B cell (primary cell): ENCODE measurements around the gene FAM180B. TPM values are rescaled to one million over a fixed set of nuclear protein-coding genes. Genes with fewer than 3 reads are reported as not detected.
"Not testable (repeated sequence)": the region's sequence is repeated elsewhere in the genome, so short reads cannot be mapped to it uniquely, and the experiment has no call there.

Source experiments
- ATAC-seq: fragments of 200-7000 bp; cut with Tn5 transposase; one replicate; pipeline ENCODE4 v1.10.0; 2021; ENCODE audit warnings: low read depth, mild to moderate bottlenecking, moderate number of reproducible peaks, moderate library complexity
- CTCF ChIA-PET: fragments of 350-600 bp; sonication (Branson Sonifier 250); formaldehyde crosslinking; loops from one replicate; lab custom pipeline; 2021; ENCODE audit warnings: antibody characterized with exemption, inconsistent platforms; lab: Charles Lee
- POLR2A ChIA-PET: fragments of 350-600 bp; sonication (Branson Sonifier 250); formaldehyde crosslinking; loops from one replicate; lab custom pipeline; 2021; ENCODE audit warnings: antibody characterized with exemption; lab: Charles Lee
- DNase-seq: peaks from one replicate; pipeline ENCODE4 v3.0.0; 2013
- H2AFZ ChIP-seq: 2 replicates; pipeline ENCODE4 v1.6.1; 2012; ENCODE audit warnings: mild to moderate bottlenecking, low read depth, low read length; ENCODE audit not compliant: insufficient read depth, poor library complexity, severe bottlenecking
- H3K27ac ChIP-seq, 2 donors: 1 replicate in 1 of 2; 2 replicates in 1 of 2; pipeline ENCODE4 v1.5.1; 2012 to 2013; ENCODE audit warnings: low read length in 2 of 2, mild to moderate bottlenecking in 2 of 2, moderate library complexity in 1 of 2
- H3K27me3 ChIP-seq, 4 experiments: fragments of 200-600 bp in 1 of 4; sonication (generic) in 1 of 4; replicated peaks in 1 of 4; 1 replicate in 2 of 4; 2 replicates in 2 of 4; pipeline versions ENCODE4 v1.6.1 to v1.7.0; 2013 to 2016; ENCODE audit warnings: low read length in 3 of 4, mild to moderate bottlenecking in 2 of 4, mixed read lengths in 1 of 4, moderate library complexity in 1 of 4; ENCODE audit not compliant: insufficient read depth in 4 of 4, control insufficient read depth in 3 of 4; ENCODE audit errors: control extremely low read depth in 1 of 4
- H3K36me3 ChIP-seq, 2 experiments: replicated peaks in 1 of 2; 1 replicate in 1 of 2; 2 replicates in 1 of 2; pipeline versions ENCODE4 v1.6.1 to v1.7.1; 2013; ENCODE audit warnings: low read length in 1 of 2; ENCODE audit not compliant: insufficient read depth in 2 of 2, control insufficient read depth in 1 of 2; ENCODE audit errors: control extremely low read depth in 1 of 2, extremely low read depth in 1 of 2
- H3K4me1 ChIP-seq, 2 donors: fragments of 200-600 bp in 1 of 2; sonication (generic) in 1 of 2; 1 replicate in 1 of 2; 2 replicates in 1 of 2; pipeline versions ENCODE4 v1.5.1 to v1.6.1; 2013 to 2017; ENCODE audit warnings: low read length in 2 of 2; ENCODE audit not compliant: control insufficient read depth in 2 of 2, insufficient read depth in 2 of 2
- H3K4me2 ChIP-seq: replicated peaks from 2 replicates; pipeline ENCODE3; 2012; ENCODE audit warnings: mild to moderate bottlenecking, low read depth, low read length; ENCODE audit not compliant: poor library complexity, severe bottlenecking
- H3K4me3 ChIP-seq, 5 experiments: fragments of 200-600 bp in 1 of 5; sonication (generic) in 1 of 5; 1 replicate in 3 of 5; 2 replicates in 2 of 5; pipeline versions ENCODE4 v1.5.1 to v1.7.0; 2011 to 2016; ENCODE audit warnings: low read length in 4 of 5, mild to moderate bottlenecking in 4 of 5, low read depth in 2 of 5, control low read depth in 1 of 5, moderate library complexity in 1 of 5; ENCODE audit not compliant: insufficient read depth in 1 of 5; ENCODE audit errors: control extremely low read depth in 1 of 5, extremely low read depth in 1 of 5
- H3K79me2 ChIP-seq: fragments of 200-600 bp; sonication (generic); one replicate; pipeline ENCODE4 v1.6.0; 2016; ENCODE audit warnings: low read length; ENCODE audit not compliant: control insufficient read depth, insufficient read depth
- H3K9ac ChIP-seq: fragments of 200-600 bp; sonication (generic); 2 replicates; pipeline ENCODE4 v1.6.1; 2017; ENCODE audit warnings: mild to moderate bottlenecking, low read length, moderate library complexity
- H3K9me3 ChIP-seq, 3 donors: one replicate each; pipeline versions ENCODE4 v1.6.1 to v1.7.1; 2013; ENCODE audit warnings: low read length in 2 of 3; ENCODE audit not compliant: control insufficient read depth in 2 of 3, insufficient read depth in 1 of 3; ENCODE audit errors: control extremely low read depth in 1 of 3
- H4K20me1 ChIP-seq: 2 replicates; pipeline ENCODE4 v1.6.0; 2012; ENCODE audit warnings: mild to moderate bottlenecking, low read length; ENCODE audit not compliant: insufficient read depth, control insufficient read depth, poor library complexity, severe bottlenecking
- H3K27ac Mint-ChIP-seq: one replicate; pipeline ENCODE4 v1.8.0; 2021; ENCODE audit warnings: mixed read lengths
- H3K27me3 Mint-ChIP-seq: one replicate; pipeline ENCODE4 v1.8.0; 2021; ENCODE audit warnings: mixed read lengths
- H3K4me1 Mint-ChIP-seq: one replicate; pipeline ENCODE4 v1.8.0; 2021; ENCODE audit warnings: mixed read lengths
- H3K4me3 Mint-ChIP-seq: one replicate; pipeline ENCODE4 v1.8.0; 2021; ENCODE audit warnings: mixed read lengths
- H3K9me3 Mint-ChIP-seq: one replicate; pipeline ENCODE4 v1.8.0; 2022; ENCODE audit warnings: mixed read lengths; ENCODE audit not compliant: insufficient read depth
- CTCF ChIP-seq: fragments of 200-600 bp; IDR thresholded peaks from one replicate; pipeline ENCODE4 v1.8.0; 2022; ENCODE audit warnings: antibody characterized with exemption, mild to moderate bottlenecking
- EZH2 ChIP-seq: IDR thresholded peaks from 2 replicates; pipeline ENCODE4 v1.6.1; 2012; ENCODE audit warnings: borderline replicate concordance, low read depth, mild to moderate bottlenecking, moderate library complexity, low read length; ENCODE audit not compliant: insufficient read depth, poor library complexity, severe bottlenecking
- WGBS: methylation state at CpG from one replicate; pipeline ENCODE4 v1.1.5; 2013; ENCODE audit warnings: missing lambda C conversion rate; ENCODE audit not compliant: insufficient coverage; 5-methylcytosine and 5-hydroxymethylcytosine counted together
- intact Hi-C: fragments of 100-400 bp; cut with micrococcal nuclease; formaldehyde crosslinking; loops from one replicate; pipeline ENCODE4 v1.10.0; 2022
- polyA plus RNA-seq: library from polyadenylated mRNA; depleted of rRNA; stranded (reverse); fragments of >200 nt; gene quantifications from 2 replicates; pipeline ENCODE4 v1.2.3, GENCODE V29; 2012
- total RNA-seq, 2 donors: library from RNA; stranded (reverse); fragments of 120-200 nt in 1 of 2; gene quantifications; 1 replicate in 1 of 2; 2 replicates in 1 of 2; pipeline versions ENCODE4 v1.2.3 to v1.2.4, GENCODE V29; 2013 to 2022

Gene FAM180B
- total and polyA plus RNA-seq, 2 donors (not counting 1 experiment from before 2014, with no cell fraction given): 0.06 to 0.20 TPM

- not testable (repeated sequence) for H3K27me3 Mint-ChIP-seq, H3K4me3 ChIP-seq, H2AFZ ChIP-seq, H3K27me3 ChIP-seq, H3K9me3 ChIP-seq, DNase-seq, ATAC-seq, H3K9me3 Mint-ChIP-seq, H3K36me3 ChIP-seq, H3K27ac ChIP-seq, H3K9ac ChIP-seq, H4K20me1 ChIP-seq
- Mint-ChIP-seq H3K4me1 (peaks cover 20% of the 10 kb centered on the region), H3K4me3 (peak overlapping the region; percentile 83), H3K27ac (peak overlapping the region; percentile 37)
- WGBS: 93% methylated on average over 6 of the region's 10 CpGs
- Histone ChIP-seq H3K4me2 (peak overlapping the region; percentile 99), H3K79me2 (peaks cover 55% of the 10 kb centered on the region), H3K4me1 (peaks cover 8 to 17% of the 10 kb centered on the region in 2 donors)
- intact Hi-C loops: loop anchor here (2.0 kb wide), 1 partner anchor 14 kb away; the partner anchor contains the start of genes KBTBD4 and NDUFS3
- ChIA-PET CTCF (interaction anchor here (0.5 to 2.5 kb wide), 2 partner anchors 11 to 490 kb away, joined by 3 to 19 read pairs; partner anchors contain the start of gene CELF1), POLR2A (interaction anchor here (0.6 to 1.2 kb wide), 2 partner anchors 11 to 137 kb away, joined by 3 to 4 read pairs; partner anchors contain the start of gene CELF1)
These were observed 22.1 kb upstream of the FAM180B start for GRCh38 chr11:47564366-47564765.

- H3K27me3 Mint-ChIP-seq: no peaks in the 10 kb centered on the region
- DNase-seq (no peak), ATAC-seq (peak; percentile 7)
- POLR2A ChIA-PET: interaction anchor here (0.5 to 1.9 kb wide), 4 partner anchors 12 to 137 kb away, joined by 3 to 18 read pairs (median 4); partner anchors contain the start of genes CELF1, KBTBD4 and NDUFS3
- peak overlapping the region; percentile 81 to 89 for H3K27ac ChIP-seq
- H3K79me2 ChIP-seq: peaks cover 61% of the 10 kb centered on the region
- no peaks in the 10 kb centered on the region for H3K9me3 ChIP-seq
- H3K9me3 Mint-ChIP-seq: no peaks in the 10 kb centered on the region
- intact Hi-C loops: loop anchor here (1.0 to 2.0 kb wide), 2 partner anchors 12 to 14 kb away; partner anchors contain the start of genes CELF1, KBTBD4 and NDUFS3
- H3K4me3 ChIP-seq: peak overlapping the region in 4 of 5 experiments; percentile 82 to 90 (median 86)
- H3K27me3 ChIP-seq: no peaks in the 10 kb centered on the region
- H3K27ac Mint-ChIP-seq: peak overlapping the region; percentile 87
- no peaks in the 10 kb centered on the region for H4K20me1 ChIP-seq
- no peak for TF ChIP-seq CTCF
- no peak for TF ChIP-seq EZH2
- CTCF ChIA-PET: interaction anchor here (0.5 to 2.5 kb wide), 3 partner anchors 11 to 489 kb away, joined by 3 to 19 read pairs (median 7); partner anchors contain the start of genes CELF1 and KBTBD4
- H3K4me3 Mint-ChIP-seq: peak overlapping the region; percentile 83
- peak overlapping the region; percentile 99 for H3K4me2 ChIP-seq
- peaks cover 8 to 17% of the 10 kb centered on the region in 2 donors for H3K4me1 ChIP-seq
- peaks cover 20% of the 10 kb centered on the region for H3K4me1 Mint-ChIP-seq
- peak overlapping the region; percentile 99 for H2AFZ ChIP-seq
- H3K9ac ChIP-seq: peak overlapping the region; percentile 97
- WGBS: 1% methylated on average over 7 of the region's 11 CpGs
- peaks cover 0 to 6% of the 10 kb centered on the region in 2 experiments for H3K36me3 ChIP-seq
These were observed 21.5 kb upstream of the FAM180B start for GRCh38 chr11:47564933-47565339.
